Activated CD8-positive, alpha-beta memory T cell treated with anti-CD3 and anti-CD28 coated beads, Interleukin-2, amount 10 ng/mL, durations not matched to agents 7 days and 5 days (primary cell): ENCODE data around the gene PAFAH2. TPM values are rescaled to one million over a fixed set of nuclear protein-coding genes. Genes with fewer than 3 reads are reported as not detected.
"Not testable (repeated sequence)": the region's sequence is repeated elsewhere in the genome, so short reads cannot be mapped to it uniquely, and the experiment has no call there.

ENCODE experiments used
- ATAC-seq: fragments of 150-1000 bp; cut with Tn5 transposase; one replicate; pipeline ENCODE4 v1.10.0; 2021; ENCODE audit warnings: moderate library complexity
- CTCF ChIA-PET: fragments of 350-600 bp; sonication (Branson Sonifier 250); formaldehyde crosslinking; loops from one replicate; lab custom pipeline; 2021; ENCODE audit warnings: antibody characterized with exemption; lab: Charles Lee
- DNase-seq: peaks from one replicate; pipeline ENCODE4 v3.0.0-alpha.2; 2020
- H3K27ac Mint-ChIP-seq: one replicate; pipeline ENCODE4 v1.8.0; 2021; ENCODE audit warnings: mild to moderate bottlenecking, mixed read lengths
- H3K27me3 Mint-ChIP-seq: one replicate; pipeline ENCODE4 v1.8.0; 2021; ENCODE audit warnings: mixed read lengths
- H3K36me3 Mint-ChIP-seq: one replicate; pipeline ENCODE4 v1.8.0; 2021; ENCODE audit warnings: mild to moderate bottlenecking, mixed read lengths
- H3K4me1 Mint-ChIP-seq: one replicate; pipeline ENCODE4 v1.8.0; 2021; ENCODE audit warnings: mixed read lengths
- H3K4me3 Mint-ChIP-seq: one replicate; pipeline ENCODE4 v1.8.0; 2021; ENCODE audit warnings: mild to moderate bottlenecking, moderate library complexity, mixed read lengths
- H3K9me3 Mint-ChIP-seq: one replicate; pipeline ENCODE4 v1.8.0; 2022; ENCODE audit warnings: low read depth, mixed read lengths
- total RNA-seq, 2 experiments: library from RNA; stranded (reverse); gene quantifications; one replicate each; pipeline ENCODE4 v1.2.3, GENCODE V29; 2021

The PAFAH2 gene
- total RNA-seq, 2 experiments from 2014 or later, result 9.0 to 9.2 TPM

GRCh38 chr1:25948641-25949040 is 49.2 kb downstream of the PAFAH2 start:
- ATAC-seq (no peak), DNase-seq (no peak)
- no peak overlapping the region for H3K27ac Mint-ChIP-seq
- H3K27me3 Mint-ChIP-seq, result no peaks in the 10 kb centered on the region
- peaks cover under 1% of the 10 kb centered on the region for H3K4me1 Mint-ChIP-seq
- CTCF ChIA-PET, result no interaction called here
- H3K4me3 Mint-ChIP-seq, result no peak overlapping the region
- H3K36me3 Mint-ChIP-seq, result no peaks in the 10 kb centered on the region
- H3K9me3 Mint-ChIP-seq, result peaks cover 1% of the 10 kb centered on the region

- H3K36me3 Mint-ChIP-seq, result no peaks in the 10 kb centered on the region
- peaks cover 4% of the 10 kb centered on the region for H3K27me3 Mint-ChIP-seq
- no peak overlapping the region for H3K4me3 Mint-ChIP-seq
- no peaks in the 10 kb centered on the region for H3K4me1 Mint-ChIP-seq
- ATAC-seq, result no peak
- peaks cover 4% of the 10 kb centered on the region for H3K9me3 Mint-ChIP-seq
- CTCF ChIA-PET, result interaction anchor here (1.3 kb wide), 1 partner anchor 14 kb away, joined by 4 read pairs; no protein-coding TSS in a partner anchor
- no peak for DNase-seq
- H3K27ac Mint-ChIP-seq, result no peak overlapping the region
Observed at GRCh38 chr1:25947027-25947426, 50.8 kb downstream of the PAFAH2 start.

- ATAC-seq (no peak), DNase-seq (no peak)
- H3K36me3 Mint-ChIP-seq, result no peaks in the 10 kb centered on the region
- H3K9me3 Mint-ChIP-seq, result peaks cover 4% of the 10 kb centered on the region
- H3K27ac Mint-ChIP-seq, result no peak overlapping the region
- no peaks in the 10 kb centered on the region for H3K4me1 Mint-ChIP-seq
- CTCF ChIA-PET, result interaction anchor here (1.0 to 2.0 kb wide), 2 partner anchors 52 to 178 kb away, joined by 4 read pairs; partner anchors contain the start of gene PAFAH2
- peaks cover 4% of the 10 kb centered on the region for H3K27me3 Mint-ChIP-seq
- H3K4me3 Mint-ChIP-seq, result no peak overlapping the region
Observed at GRCh38 chr1:25945761-25946160, 52.1 kb downstream of the PAFAH2 start.

DNA sequence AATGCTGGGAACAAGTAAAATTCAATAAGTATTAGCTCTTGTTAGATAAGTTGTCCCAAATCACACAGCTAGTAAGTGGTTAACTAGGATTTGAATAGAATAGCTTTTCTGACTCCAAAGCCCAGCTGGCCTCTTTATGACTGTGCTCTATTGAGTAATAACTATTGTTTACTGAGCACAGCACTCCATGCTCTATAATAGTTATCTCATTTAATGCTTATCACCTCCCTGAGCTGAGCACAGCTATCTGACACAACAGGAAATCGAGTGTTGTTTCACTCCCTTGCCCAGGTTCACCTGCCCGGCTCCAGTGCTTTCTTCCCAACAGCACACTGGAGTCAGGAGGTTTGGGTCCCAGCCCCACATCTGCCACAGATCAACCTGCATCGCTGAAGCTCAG is 52.9 kb downstream of the PAFAH2 start:
- ATAC-seq, result no peak
- H3K27ac Mint-ChIP-seq, result no peak overlapping the region
- DNase-seq, result no peak
- no peak overlapping the region for H3K4me3 Mint-ChIP-seq
- no peaks in the 10 kb centered on the region for H3K4me1 Mint-ChIP-seq
- CTCF ChIA-PET, result interaction anchor here (0.7 to 2.0 kb wide), 6 partner anchors 11 to 178 kb away, joined by 3 to 4 read pairs (median 4); partner anchors contain the start of gene PAFAH2
- H3K27me3 Mint-ChIP-seq, result peaks cover 4% of the 10 kb centered on the region
- H3K36me3 Mint-ChIP-seq, result no peaks in the 10 kb centered on the region
- peaks cover 4% of the 10 kb centered on the region for H3K9me3 Mint-ChIP-seq

DNA sequence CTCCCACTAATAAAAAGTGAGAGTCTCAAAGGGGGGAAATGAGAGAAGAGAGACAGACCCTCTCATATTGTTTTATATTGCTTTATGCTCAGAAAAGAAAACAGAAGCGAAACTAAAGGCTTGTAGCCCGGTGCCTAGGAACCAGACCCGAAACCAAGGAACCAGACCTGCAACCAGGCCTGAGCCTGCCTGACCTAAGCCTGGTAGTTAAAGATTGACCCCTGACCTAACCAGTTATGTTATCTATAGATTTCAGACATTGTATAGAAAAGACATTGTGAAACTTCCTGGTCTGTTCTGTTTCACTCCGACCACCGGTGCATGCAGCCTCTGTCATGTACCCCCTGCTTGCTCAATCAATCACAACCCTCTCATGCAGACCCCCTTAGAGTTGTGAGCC is 54.4 kb downstream of the PAFAH2 start:
- H3K4me3 Mint-ChIP-seq, H3K9me3 Mint-ChIP-seq, H3K27me3 Mint-ChIP-seq, H3K4me1 Mint-ChIP-seq, H3K27ac Mint-ChIP-seq, H3K36me3 Mint-ChIP-seq, DNase-seq, ATAC-seq: not testable (repeated sequence)
- CTCF ChIA-PET, result interaction anchor here (2.0 kb wide), 1 partner anchor 54 kb away, joined by 4 read pairs; the partner anchor contains the start of gene PAFAH2

GRCh38 chr1:25936947-25937346 is 60.9 kb downstream of the PAFAH2 start:
- Mint-ChIP-seq H3K27me3 (peaks cover 3% of the 10 kb centered on the region), H3K4me1 (no peaks in the 10 kb centered on the region), H3K9me3 (no peaks in the 10 kb centered on the region), H3K4me3 (no peak overlapping the region), H3K27ac (no peak overlapping the region), H3K36me3 (no peaks in the 10 kb centered on the region)
- no peak for DNase-seq
- no peak for ATAC-seq
- CTCF ChIA-PET, result no interaction called here

GRCh38 chr1:25933479-25934365 is 64.1 kb downstream of the PAFAH2 start:
- ATAC-seq, result no peak
- H3K9me3 Mint-ChIP-seq, result no peaks in the 10 kb centered on the region

GRCh38 chr1:25932811-25933400 is 65.0 kb downstream of the PAFAH2 start:
- not testable (repeated sequence) for H3K27ac Mint-ChIP-seq, DNase-seq, H3K4me1 Mint-ChIP-seq, H3K9me3 Mint-ChIP-seq, H3K36me3 Mint-ChIP-seq, H3K4me3 Mint-ChIP-seq, ATAC-seq
- peaks cover 15% of the 10 kb centered on the region for H3K27me3 Mint-ChIP-seq
- CTCF ChIA-PET, result interaction anchor here (0.6 kb wide), 1 partner anchor 18 kb away, joined by 3 read pairs; no protein-coding TSS in a partner anchor

More at GRCh38 chr1:25933479-25934365, 64.1 kb downstream of the PAFAH2 start:
- no peak overlapping the region for H3K4me3 Mint-ChIP-seq
- no peak for DNase-seq
- no peaks in the 10 kb centered on the region for H3K4me1 Mint-ChIP-seq
- H3K36me3 Mint-ChIP-seq, result no peaks in the 10 kb centered on the region
- H3K27ac Mint-ChIP-seq, result no peak overlapping the region
- CTCF ChIA-PET, result interaction anchor here (1.0 to 1.2 kb wide), 2 partner anchors 38 to 64 kb away, joined by 4 to 5 read pairs; partner anchors contain the start of gene PAFAH2
- peaks cover 15% of the 10 kb centered on the region for H3K27me3 Mint-ChIP-seq

DNA sequence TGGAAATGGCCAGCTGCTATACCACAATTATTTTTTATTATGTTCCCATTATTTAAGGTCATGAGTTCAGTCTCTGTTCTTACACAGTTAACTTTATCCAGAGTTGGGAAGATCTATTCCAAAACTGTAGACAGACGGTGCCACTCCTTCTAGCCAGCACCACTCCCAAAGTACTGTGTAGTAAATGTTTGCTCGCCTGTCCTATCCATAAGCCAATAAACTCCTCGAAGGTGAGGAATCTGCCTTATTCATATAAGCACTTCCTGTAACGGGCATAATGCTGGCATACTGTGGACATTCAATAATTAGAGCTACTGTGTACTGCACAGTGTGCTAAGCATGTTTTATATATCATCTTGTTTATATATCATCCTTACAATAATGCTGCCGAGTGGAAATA is 65.5 kb downstream of the PAFAH2 start:
- no peaks in the 10 kb centered on the region for H3K4me1 Mint-ChIP-seq
- H3K36me3 Mint-ChIP-seq, result no peaks in the 10 kb centered on the region
- H3K27me3 Mint-ChIP-seq, result peaks cover 15% of the 10 kb centered on the region
- H3K9me3 Mint-ChIP-seq, result no peaks in the 10 kb centered on the region
- H3K4me3 Mint-ChIP-seq, result no peak overlapping the region
- CTCF ChIA-PET, result interaction anchor here (0.6 kb wide), 1 partner anchor 18 kb away, joined by 3 read pairs; no protein-coding TSS in a partner anchor
- DNase-seq (no peak), ATAC-seq (no peak)
- no peak overlapping the region for H3K27ac Mint-ChIP-seq

- ATAC-seq, result no peak
- Mint-ChIP-seq H3K4me1 (no peaks in the 10 kb centered on the region), H3K36me3 (no peaks in the 10 kb centered on the region), H3K4me3 (no peak overlapping the region), H3K9me3 (no peaks in the 10 kb centered on the region), H3K27ac (no peak overlapping the region), H3K27me3 (peaks cover 34% of the 10 kb centered on the region)
- CTCF ChIA-PET, result no interaction called here
- no peak for DNase-seq
Observed at GRCh38 chr1:25929016-25929415, 68.8 kb downstream of the PAFAH2 start.

DNA sequence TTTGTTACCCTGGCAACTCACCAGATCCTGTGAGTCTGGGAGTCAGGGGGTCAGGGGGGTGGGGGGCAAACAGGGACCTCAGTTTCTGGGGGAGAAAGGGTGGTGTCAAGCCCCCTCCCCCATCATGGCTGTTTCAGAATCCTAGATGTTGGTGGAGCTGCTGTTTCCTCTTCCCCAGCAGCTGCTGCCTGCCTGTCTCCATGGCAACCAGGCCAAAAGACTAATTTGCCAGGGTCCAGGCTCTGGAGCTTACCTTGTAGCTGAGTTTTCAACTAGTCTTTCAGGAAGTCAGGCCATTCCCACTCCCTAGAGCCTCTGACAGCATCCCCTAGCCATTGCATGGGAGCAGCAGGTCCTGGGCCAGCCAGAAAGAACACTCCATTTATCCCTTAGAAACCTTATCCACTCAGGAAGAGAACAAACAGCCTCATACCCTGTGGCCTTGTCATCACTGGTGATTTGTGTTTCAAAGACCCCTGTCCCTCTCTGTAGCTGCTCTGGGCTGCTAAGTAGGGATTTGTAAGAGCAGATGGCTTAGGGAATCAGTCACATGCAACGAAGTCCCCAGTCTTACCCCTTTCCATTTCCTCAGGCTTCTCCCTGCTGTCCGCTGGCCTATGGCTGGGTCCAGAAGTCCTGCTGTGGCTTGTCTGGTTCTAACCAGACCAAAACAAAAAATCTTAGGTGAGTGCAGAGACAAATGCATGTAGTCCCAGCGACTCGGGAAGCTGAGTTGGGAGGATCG is 70.2 kb downstream of the PAFAH2 start:
- CTCF ChIA-PET, result no interaction called here
- Mint-ChIP-seq H3K27me3 (peaks cover 45% of the 10 kb centered on the region), H3K9me3 (no peaks in the 10 kb centered on the region), H3K36me3 (no peaks in the 10 kb centered on the region), H3K27ac (no peak overlapping the region), H3K4me3 (no peak overlapping the region), H3K4me1 (peaks cover 4% of the 10 kb centered on the region)
- ATAC-seq (no peak), DNase-seq (no peak)

GRCh38 chr1:25926731-25927496 is 70.9 kb downstream of the PAFAH2 start:
- CTCF ChIA-PET, result interaction anchor here (2.5 kb wide), 1 partner anchor 31 kb away, joined by 14 read pairs; no protein-coding TSS in a partner anchor

More at GRCh38 chr1:25926731-25927496, 70.9 kb downstream of the PAFAH2 start:
- Mint-ChIP-seq H3K27ac (no peak overlapping the region), H3K4me1 (peaks cover 11% of the 10 kb centered on the region), H3K4me3 (no peak overlapping the region), H3K9me3 (no peaks in the 10 kb centered on the region), H3K27me3 (peaks cover 49% of the 10 kb centered on the region), H3K36me3 (no peaks in the 10 kb centered on the region)
- no peak for DNase-seq
- no peak for ATAC-seq
